IPS-18c (cell line): ENCODE measurements around the gene RMI2.

Source experiments
- H3K4me3 ChIP-seq: 2 replicates; pipeline ENCODE4 v1.7.0; 2013; ENCODE audit warnings: low read depth, mild to moderate bottlenecking, low read length, moderate library complexity; ENCODE audit not compliant: insufficient read depth
- H3K9me3 ChIP-seq: one replicate; pipeline ENCODE4 v1.6.1; 2013; ENCODE audit warnings: mild to moderate bottlenecking, low read length, moderate library complexity; ENCODE audit not compliant: control insufficient read depth, insufficient read depth

The RMI2 gene

GRCh38 chr16:11398136-11398535 is 52.9 kb downstream of the RMI2 start:
- Histone ChIP-seq H3K9me3 (no peaks in the 10 kb centered on the region), H3K4me3 (no peak overlapping the region)

DNA sequence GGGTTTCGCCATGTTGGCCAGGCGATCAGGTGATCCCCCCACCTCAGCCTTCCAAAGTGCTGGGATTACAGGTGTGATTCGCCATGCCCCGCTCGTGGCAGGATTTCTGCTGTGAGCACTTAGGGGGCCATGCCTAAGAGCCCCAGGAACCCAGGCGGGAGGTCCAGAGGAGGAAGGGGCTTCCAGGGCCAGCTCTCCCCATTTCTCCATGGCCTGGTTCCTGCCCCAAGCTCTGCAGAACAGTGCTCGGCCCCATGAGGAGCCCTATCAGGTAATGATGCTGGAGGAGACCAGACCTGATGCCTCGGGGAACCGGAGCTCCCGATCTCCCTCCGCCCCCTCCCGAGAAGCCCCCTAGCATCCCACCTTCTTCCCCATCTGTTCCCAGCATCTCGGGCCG is 53.6 kb downstream of the RMI2 start:
- H3K4me3 ChIP-seq = no peak overlapping the region
- H3K9me3 ChIP-seq = no peaks in the 10 kb centered on the region

DNA sequence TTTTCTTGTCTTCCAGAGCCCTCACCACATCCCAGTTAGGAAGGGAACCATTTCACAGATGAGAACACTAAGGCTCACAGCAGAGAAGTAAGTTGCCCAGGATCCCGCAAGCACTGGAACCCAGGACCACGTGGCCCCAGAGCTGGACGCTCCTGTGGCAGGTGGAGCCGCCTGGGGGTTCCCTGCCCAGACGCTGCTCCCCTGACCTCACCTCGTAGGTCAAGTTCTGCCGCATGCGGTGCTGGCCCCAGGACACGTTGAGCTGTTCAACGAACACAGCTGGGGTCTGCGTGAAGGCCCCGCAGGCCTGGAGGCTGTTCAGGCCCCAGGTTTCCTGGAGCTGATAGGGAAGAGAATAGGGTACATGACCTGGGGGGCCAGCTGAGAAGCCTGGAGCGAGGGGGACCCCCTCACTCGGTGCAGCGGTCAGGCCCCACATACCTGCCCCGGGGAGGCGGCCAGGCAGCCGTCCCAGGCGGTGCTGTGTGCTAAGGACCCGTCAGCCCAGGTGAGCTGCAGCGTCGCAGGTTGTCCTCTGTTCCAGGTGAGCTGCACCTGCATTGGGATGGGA is 54.1 kb downstream of the RMI2 start:
- Histone ChIP-seq H3K9me3 (no peaks in the 10 kb centered on the region), H3K4me3 (no peak overlapping the region; the same call in 1 of the 2 replicates)

GRCh38 chr16:11400076-11400475 is 54.8 kb downstream of the RMI2 start:
- Histone ChIP-seq H3K4me3 (no peak overlapping the region), H3K9me3 (no peaks in the 10 kb centered on the region)
